NT2/D1 (cell line): ENCODE data around the gene MMRN2.
"Not testable (repeated sequence)": the region's sequence is repeated elsewhere in the genome, so short reads cannot be mapped to it uniquely, and the experiment has no call there.

Source experiments
- DNase-seq: peaks from one replicate; pipeline ENCODE4 v3.0.0-alpha.2; 2011; ENCODE audit warnings: low read depth, low spot score
- H3K27me3 ChIP-seq: 2 replicates; pipeline ENCODE4 v1.6.0; 2011; ENCODE audit warnings: mild to moderate bottlenecking; ENCODE audit not compliant: insufficient read length, insufficient read depth
- H3K36me3 ChIP-seq: 2 replicates; pipeline ENCODE4 v1.6.1; 2011; ENCODE audit warnings: mild to moderate bottlenecking, low read length, mixed read lengths; ENCODE audit not compliant: insufficient read depth, insufficient read length
- H3K4me1 ChIP-seq: 2 replicates; pipeline ENCODE4 v1.5.1; 2011; ENCODE audit not compliant: insufficient read depth, insufficient read length
- H3K4me3 ChIP-seq: 2 replicates; pipeline ENCODE4 v1.5.1; 2011; ENCODE audit warnings: low read depth; ENCODE audit not compliant: insufficient read length
- H3K9ac ChIP-seq: 2 replicates; pipeline ENCODE4 v1.6.0; 2011; ENCODE audit warnings: low read depth; ENCODE audit not compliant: insufficient read length
- H3K9me3 ChIP-seq: 2 replicates; pipeline ENCODE4 v1.5.1; 2011; ENCODE audit warnings: mild to moderate bottlenecking, low read length; ENCODE audit not compliant: insufficient read depth
- SUZ12 ChIP-seq: IDR thresholded peaks from 2 replicates; pipeline ENCODE4 v1.6.1; 2011; ENCODE audit not compliant: insufficient read length, insufficient read depth; ENCODE audit errors: extremely low read depth
- YY1 ChIP-seq: IDR thresholded peaks from 2 replicates; pipeline ENCODE4 v1.6.1; 2011; ENCODE audit not compliant: insufficient read length, insufficient read depth
- ZNF274 ChIP-seq: IDR thresholded peaks from 2 replicates; pipeline ENCODE4 v1.6.1; 2011; ENCODE audit warnings: mild to moderate bottlenecking, low read depth, low read length

MMRN2 gene, protein sequence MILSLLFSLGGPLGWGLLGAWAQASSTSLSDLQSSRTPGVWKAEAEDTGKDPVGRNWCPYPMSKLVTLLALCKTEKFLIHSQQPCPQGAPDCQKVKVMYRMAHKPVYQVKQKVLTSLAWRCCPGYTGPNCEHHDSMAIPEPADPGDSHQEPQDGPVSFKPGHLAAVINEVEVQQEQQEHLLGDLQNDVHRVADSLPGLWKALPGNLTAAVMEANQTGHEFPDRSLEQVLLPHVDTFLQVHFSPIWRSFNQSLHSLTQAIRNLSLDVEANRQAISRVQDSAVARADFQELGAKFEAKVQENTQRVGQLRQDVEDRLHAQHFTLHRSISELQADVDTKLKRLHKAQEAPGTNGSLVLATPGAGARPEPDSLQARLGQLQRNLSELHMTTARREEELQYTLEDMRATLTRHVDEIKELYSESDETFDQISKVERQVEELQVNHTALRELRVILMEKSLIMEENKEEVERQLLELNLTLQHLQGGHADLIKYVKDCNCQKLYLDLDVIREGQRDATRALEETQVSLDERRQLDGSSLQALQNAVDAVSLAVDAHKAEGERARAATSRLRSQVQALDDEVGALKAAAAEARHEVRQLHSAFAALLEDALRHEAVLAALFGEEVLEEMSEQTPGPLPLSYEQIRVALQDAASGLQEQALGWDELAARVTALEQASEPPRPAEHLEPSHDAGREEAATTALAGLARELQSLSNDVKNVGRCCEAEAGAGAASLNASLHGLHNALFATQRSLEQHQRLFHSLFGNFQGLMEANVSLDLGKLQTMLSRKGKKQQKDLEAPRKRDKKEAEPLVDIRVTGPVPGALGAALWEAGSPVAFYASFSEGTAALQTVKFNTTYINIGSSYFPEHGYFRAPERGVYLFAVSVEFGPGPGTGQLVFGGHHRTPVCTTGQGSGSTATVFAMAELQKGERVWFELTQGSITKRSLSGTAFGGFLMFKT

DNA sequence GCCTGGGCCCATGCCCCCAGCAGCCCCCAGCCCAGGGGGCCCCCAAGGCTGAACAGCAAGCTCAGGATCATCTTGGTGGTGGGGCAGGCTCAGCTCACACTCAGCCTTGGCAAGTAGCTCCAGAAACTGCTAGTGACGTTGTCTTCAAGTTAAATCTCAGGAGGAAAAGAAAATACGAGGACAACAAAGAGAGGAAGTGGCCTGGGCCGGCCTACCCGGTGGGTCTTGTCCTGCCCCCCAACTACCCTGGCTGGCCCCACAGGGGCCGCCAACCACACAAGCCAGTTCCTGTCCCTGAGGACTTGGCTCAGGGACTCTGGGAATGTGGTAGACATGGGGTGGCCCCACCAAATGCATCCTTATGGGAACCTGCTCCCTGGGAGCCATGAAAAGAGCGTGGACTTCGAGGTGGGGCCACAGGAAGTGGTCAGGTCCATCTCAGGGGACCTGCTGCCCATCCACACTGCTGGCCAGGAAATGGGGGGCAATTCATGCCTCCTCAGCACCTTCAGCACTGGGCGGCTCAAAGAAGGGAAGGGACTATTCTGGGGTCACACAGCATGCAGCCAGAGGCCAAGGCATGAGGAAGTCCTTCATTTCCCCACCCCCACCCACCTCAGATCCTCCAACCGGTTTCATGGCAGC, at the start of gene MMRN2:
Gene MMRN2, minus strand, starts transcription at position 145 of the 645 bp plus-strand sequence. Its CDS starts 74 bp downstream, at position 71.
- H3K9me3 ChIP-seq = peaks cover 4% of the 10 kb centered on the region; the same call in 1 of the 2 replicates
- no peak for DNase-seq
- no peaks in the 10 kb centered on the region for H3K36me3 ChIP-seq
- H3K9ac ChIP-seq = no peak within 1 kb of the TSS
- H3K4me3 ChIP-seq = no peak within 1 kb of the TSS
- no peaks in the 10 kb centered on the region for H3K27me3 ChIP-seq
- H3K4me1 ChIP-seq = peaks cover 67% of the 10 kb centered on the region
- TF ChIP-seq SUZ12 (no peak), ZNF274 (no peak), YY1 (no peak)

DNA sequence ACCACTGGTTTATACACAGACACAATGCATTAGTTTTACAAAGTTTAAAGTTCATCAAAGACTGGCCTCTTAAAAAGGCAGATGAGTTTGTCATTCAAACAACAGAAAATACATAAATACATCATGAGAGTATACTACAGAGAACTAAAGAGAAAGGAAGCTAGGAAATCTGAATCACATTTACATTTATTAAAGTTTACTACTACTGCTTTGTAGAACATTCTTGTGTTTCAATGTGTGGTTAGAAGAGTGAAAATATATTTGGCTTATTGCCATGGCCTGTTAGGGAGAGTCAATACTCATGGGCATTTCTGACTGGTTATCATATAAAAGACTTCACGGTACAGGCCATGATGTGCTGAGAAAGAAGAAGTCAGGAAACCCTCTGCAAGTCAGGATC, 49.7 kb upstream of the MMRN2 start:
- H3K4me3 ChIP-seq, DNase-seq, H3K9me3 ChIP-seq, H3K36me3 ChIP-seq, H3K27me3 ChIP-seq, H3K4me1 ChIP-seq, H3K9ac ChIP-seq: not testable (repeated sequence)

GRCh38 chr10:87000491-87000890, 43.1 kb upstream of the MMRN2 start:
- no peaks in the 10 kb centered on the region for H3K27me3 ChIP-seq
- H3K4me3 ChIP-seq = no peak overlapping the region
- no peaks in the 10 kb centered on the region for H3K9me3 ChIP-seq
- DNase-seq = no peak
- H3K9ac ChIP-seq = no peak overlapping the region
- H3K36me3 ChIP-seq = no peaks in the 10 kb centered on the region
- TF ChIP-seq YY1 (no peak), ZNF274 (no peak)
- H3K4me1 ChIP-seq = no peaks in the 10 kb centered on the region

- H3K9ac ChIP-seq, H3K9me3 ChIP-seq, H3K27me3 ChIP-seq, H3K4me1 ChIP-seq, H3K4me3 ChIP-seq, H3K36me3 ChIP-seq, DNase-seq: not testable (repeated sequence)
Observed at GRCh38 chr10:86999802-87000403, 42.5 kb upstream of the MMRN2 start.

DNA sequence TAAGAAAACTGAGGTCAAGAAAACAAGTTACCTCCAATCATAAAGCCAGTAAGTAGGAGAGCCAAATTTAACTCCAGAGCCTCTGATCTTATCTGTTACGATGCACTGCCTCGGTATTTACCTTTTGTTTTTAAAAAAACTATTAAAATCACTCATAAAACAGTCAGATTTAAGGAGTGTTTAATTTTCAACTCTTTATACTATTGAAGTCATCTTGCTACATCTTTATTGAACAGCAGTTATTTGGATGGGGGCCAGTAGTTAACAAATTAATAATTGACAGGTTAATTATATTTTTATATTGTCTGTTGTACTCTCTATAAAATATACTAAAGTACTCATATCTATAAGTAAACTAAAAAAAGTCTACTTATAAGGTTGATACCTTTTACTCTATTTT, 35.5 kb upstream of the MMRN2 start:
- no peak overlapping the region for H3K4me3 ChIP-seq
- no peaks in the 10 kb centered on the region for H3K9me3 ChIP-seq
- H3K36me3 ChIP-seq = no peaks in the 10 kb centered on the region
- DNase-seq = no peak
- H3K27me3 ChIP-seq = no peaks in the 10 kb centered on the region
- no peak overlapping the region for H3K9ac ChIP-seq
- no peaks in the 10 kb centered on the region for H3K4me1 ChIP-seq
- TF ChIP-seq ZNF274 (no peak), SUZ12 (no peak), YY1 (no peak)

DNA sequence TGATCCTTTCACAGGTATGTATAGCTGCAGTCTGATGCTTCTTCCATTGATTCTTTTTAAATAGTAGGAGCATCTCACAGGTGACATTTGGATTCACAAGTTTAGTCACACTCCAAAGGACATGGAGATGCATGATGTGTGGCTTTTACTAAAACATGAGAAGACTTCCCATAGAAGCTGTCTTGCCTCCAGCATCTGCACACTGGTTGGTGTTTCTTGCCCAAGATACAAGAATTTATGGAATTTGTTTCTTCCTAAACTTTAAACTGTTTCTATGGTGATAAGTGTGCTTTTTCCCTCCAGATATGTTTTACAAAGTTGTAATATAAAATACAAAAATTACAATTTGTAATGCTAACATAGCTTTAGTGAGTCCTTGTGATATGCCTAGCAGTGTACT, 35.0 kb upstream of the MMRN2 start:
- Histone ChIP-seq H3K27me3 (no peaks in the 10 kb centered on the region), H3K4me3 (no peak overlapping the region), H3K36me3 (no peaks in the 10 kb centered on the region), H3K4me1 (no peaks in the 10 kb centered on the region), H3K9ac (no peak overlapping the region), H3K9me3 (no peaks in the 10 kb centered on the region)
- TF ChIP-seq SUZ12 (no peak), YY1 (no peak), ZNF274 (no peak)
- no peak for DNase-seq

- not testable (repeated sequence) for DNase-seq, H3K27me3 ChIP-seq, H3K36me3 ChIP-seq, H3K9ac ChIP-seq, H3K9me3 ChIP-seq, H3K4me1 ChIP-seq, H3K4me3 ChIP-seq
Observed at GRCh38 chr10:86991362-86991761, 33.9 kb upstream of the MMRN2 start.
